HepG2 (cell line): ENCODE data around the gene MYO19. TPM values are rescaled to one million over a fixed set of nuclear protein-coding genes. Genes with fewer than 3 reads are reported as not detected.
A peak's percentile ranks its signal among the peaks of the same experiment; 100 is the strongest.

ENCODE experiments used
- ATAC-seq: fragments of 200-7000 bp; cut with Tn5 transposase; 3 replicates; pipeline ENCODE4 v1.9.1; 2020; ENCODE audit warnings: mild to moderate bottlenecking, moderate library complexity
- BruUV-seq: library from RNA; stranded (reverse); fragments of 400-500 nt; replicated peaks from 2 replicates; lab custom pipeline; 2021; lab: Mats Ljungman, UMichigan
- CTCF ChIA-PET: fragments of 300-600 bp; formaldehyde crosslinking; extraction: SDS; loops from one replicate; lab custom pipeline; 2021; ENCODE audit warnings: low total read pairs, inconsistent platforms, low intra/inter-chr PET ratio; lab: Yijun Ruan, JAX
- POLR2A ChIA-PET: fragments of 350-600 bp; sonication (Branson Sonifier 250); formaldehyde crosslinking; loops from one replicate; lab custom pipeline; 2020; ENCODE audit warnings: antibody characterized with exemption, inconsistent platforms; lab: Yijun Ruan, JAX
- DNase-seq: peaks from one replicate; pipeline ENCODE4 v3.0.0-alpha.2; 2015; ENCODE audit warnings: low spot score
- FAIRE-seq: peaks from 3 replicates; lab custom pipeline; 2011; peaks lifted over from hg19 to GRCh38; lab: Jason Lieb, UNC
- H2AFZ ChIP-seq: one replicate; pipeline ENCODE4 v1.6.1; 2011; ENCODE audit warnings: low read length, inconsistent platforms
- H3K27ac ChIP-seq: fragments of 300-600 bp; 3 replicates; pipeline ENCODE4 v1.8.0; 2011; ENCODE audit warnings: mixed run types, mild to moderate bottlenecking, mixed read lengths, low read length, inconsistent platforms; ENCODE audit not compliant: insufficient read depth; ENCODE audit errors: extremely low read length
- H3K27me3 ChIP-seq, 2 experiments: fragments of 200-600 bp in 1 of 2; 2 replicates in 1 of 2; 3 replicates in 1 of 2; pipeline versions ENCODE4 v1.6.0 to v1.8.0; 2011; ENCODE audit warnings: low read length in 2 of 2, mild to moderate bottlenecking in 2 of 2, moderate library complexity in 2 of 2, inconsistent platforms in 1 of 2; ENCODE audit not compliant: insufficient read depth in 2 of 2, control insufficient read depth in 1 of 2
- H3K36me3 ChIP-seq, 2 experiments: fragments of 200-600 bp in 1 of 2; replicated peaks in 1 of 2; 2 replicates in 1 of 2; 3 replicates in 1 of 2; pipeline versions ENCODE4 v1.5.1 to v1.8.0; 2011; ENCODE audit warnings: low read length in 2 of 2, inconsistent platforms in 1 of 2; ENCODE audit not compliant: insufficient read depth in 2 of 2, control insufficient read depth in 1 of 2
- H3K4me1 ChIP-seq: 2 replicates; pipeline ENCODE4 v1.5.1; 2012; ENCODE audit warnings: low read length, inconsistent platforms; ENCODE audit not compliant: insufficient read depth
- H3K4me2 ChIP-seq: 2 replicates; pipeline ENCODE4 v1.6.0; 2011; ENCODE audit warnings: low read depth, low read length, inconsistent platforms
- H3K4me3 ChIP-seq, 3 experiments: fragments of 200-600 bp in 1 of 3; sonication (generic), shearing (Covaris generic) in 1 of 3; replicated peaks in 1 of 3; 2 replicates each; pipeline ENCODE4 v1.5.1; 2011 to 2016; ENCODE audit warnings: low read length in 3 of 3, inconsistent platforms in 2 of 3, low read depth in 2 of 3, mild to moderate bottlenecking in 2 of 3, control low read depth in 1 of 3, mixed read lengths in 1 of 3; ENCODE audit not compliant: insufficient read depth in 1 of 3
- H3K79me2 ChIP-seq: one replicate; pipeline ENCODE4 v1.6.1; 2011; ENCODE audit warnings: low read length, inconsistent platforms; ENCODE audit not compliant: insufficient read depth
- H3K9ac ChIP-seq: 2 replicates; pipeline ENCODE4 v1.6.0; 2011; ENCODE audit warnings: mild to moderate bottlenecking, low read depth, low read length, inconsistent platforms; ENCODE audit not compliant: insufficient read depth
- H3K9me3 ChIP-seq: 2 replicates; pipeline ENCODE4 v1.5.1; 2012; ENCODE audit warnings: mild to moderate bottlenecking, low read length
- H4K20me1 ChIP-seq: 2 replicates; pipeline ENCODE4 v1.6.0; 2011; ENCODE audit warnings: inconsistent platforms, mild to moderate bottlenecking, low read length, moderate library complexity; ENCODE audit not compliant: insufficient read depth
- ARNTL ChIP-seq: sonication (generic); formaldehyde crosslinking; IDR thresholded peaks from 2 replicates; pipeline ENCODE4 v1.4.0; 2020; ENCODE audit warnings: mild to moderate bottlenecking, missing genetic modification reagents
- HHEX ChIP-seq: IDR thresholded peaks from 2 replicates; pipeline ENCODE4 v1.6.1; 2016; ENCODE audit warnings: control low read depth
- KDM2A ChIP-seq: sonication (generic); formaldehyde crosslinking; IDR thresholded peaks from 2 replicates; pipeline ENCODE4 v1.4.0; 2020; ENCODE audit warnings: low read depth, missing genetic modification reagents, borderline replicate concordance
- MXD1 ChIP-seq: sonication (generic); formaldehyde crosslinking; IDR thresholded peaks from 2 replicates; pipeline ENCODE4 v1.4.0; 2020; ENCODE audit warnings: mild to moderate bottlenecking, missing genetic modification reagents
- NFIC ChIP-seq: IDR thresholded peaks from 2 replicates; pipeline ENCODE4 v1.6.1; 2012; ENCODE audit warnings: mild to moderate bottlenecking, low read length, inconsistent platforms
- NFYB ChIP-seq: sonication (generic); formaldehyde crosslinking; IDR thresholded peaks from 2 replicates; pipeline ENCODE4 v1.4.0; 2020; ENCODE audit warnings: missing genetic modification reagents
- PRDM15 ChIP-seq: sonication (generic); formaldehyde crosslinking; IDR thresholded peaks from 2 replicates; pipeline ENCODE4 v1.4.0; 2020; ENCODE audit warnings: missing genetic modification reagents
- RBAK ChIP-seq: sonication (generic); formaldehyde crosslinking; IDR thresholded peaks from 2 replicates; pipeline ENCODE4 v1.5.1; 2020; ENCODE audit warnings: mild to moderate bottlenecking, missing genetic modification reagents
- RFXAP ChIP-seq: sonication (generic); formaldehyde crosslinking; IDR thresholded peaks from 2 replicates; pipeline ENCODE4 v1.4.0; 2020; ENCODE audit warnings: missing genetic modification reagents, borderline replicate concordance
- RXRA ChIP-seq: sonication (generic); formaldehyde crosslinking; IDR thresholded peaks from 2 replicates; pipeline ENCODE4 v1.5.1; 2020; ENCODE audit warnings: missing genetic modification reagents
- SRSF1 ChIP-seq: fragments of 200-400 bp; formaldehyde crosslinking; optimal IDR thresholded peaks from 2 replicates; pipeline ENCODE3; 2017; ENCODE audit warnings: mild to moderate bottlenecking, low read depth, low read length, moderate library complexity
- TARDBP ChIP-seq: sonication (generic); formaldehyde crosslinking; IDR thresholded peaks from 2 replicates; pipeline ENCODE4 v1.8.0; 2022; ENCODE audit warnings: mild to moderate bottlenecking, missing genetic modification reagents
- ZKSCAN8 ChIP-seq: IDR thresholded peaks from 2 replicates; pipeline ENCODE4 v1.6.1; 2016; ENCODE audit warnings: borderline replicate concordance, missing genetic modification reagents, missing compliant biosample characterization
- ZNF280B ChIP-seq: sonication (generic); formaldehyde crosslinking; IDR thresholded peaks from 2 replicates; pipeline ENCODE4 v1.5.0; 2020; ENCODE audit warnings: missing genetic modification reagents, mild to moderate bottlenecking, borderline replicate concordance
- ZNF329 ChIP-seq: sonication (generic); formaldehyde crosslinking; IDR thresholded peaks from 2 replicates; pipeline ENCODE4 v1.9.0; 2021; ENCODE audit warnings: low read depth, mild to moderate bottlenecking, missing genetic modification reagents
- ZNF414 ChIP-seq: sonication (generic); formaldehyde crosslinking; IDR thresholded peaks from 2 replicates; pipeline ENCODE4 v1.5.0; 2020; ENCODE audit warnings: missing genetic modification reagents
- ZNF563 ChIP-seq: sonication (generic); formaldehyde crosslinking; IDR thresholded peaks from 2 replicates; pipeline ENCODE4 v1.8.0; 2022; ENCODE audit warnings: mild to moderate bottlenecking, moderate library complexity, missing genetic modification reagents
- ZNF816 ChIP-seq: sonication (generic); formaldehyde crosslinking; IDR thresholded peaks from 2 replicates; pipeline ENCODE4 v1.8.0; 2022; ENCODE audit warnings: missing genetic modification reagents, mild to moderate bottlenecking, borderline replicate concordance
- WGBS: methylation state at CpG from one replicate; pipeline ENCODE4 v1.1.6; 2017; ENCODE audit warnings: low lambda C conversion rate; 5-methylcytosine and 5-hydroxymethylcytosine counted together
- in situ Hi-C: cut with HindIII; loops from 2 replicates; pipeline ENCODE4 v1.10.0; 2017; ENCODE audit warnings: low pct_unique_long_range_greater_than_20kb; ENCODE audit not compliant: extremely low pct_ligation_motif_present
- intact Hi-C: fragments of 100-400 bp; cut with micrococcal nuclease; formaldehyde crosslinking; loops from one replicate; pipeline ENCODE4 v1.10.0; 2022; ENCODE audit not compliant: unreplicated experiment
- polyA plus RNA-seq, 8 experiments: library from polyadenylated mRNA; depleted of rRNA in 3 of 8; stranded (reverse) in 7 of 8; unstranded in 1 of 8; fragments of >200 nt; fragmentation: Illumina TruSeq in 4 of 8; extraction: Trizol in 4 of 8; gene quantifications; 2 replicates each; pipeline versions ENCODE4 v1.2.1 to v1.2.3, GENCODE V29; 2011 to 2016; ENCODE audit warnings: low read depth in 4 of 8, missing spikeins in 1 of 8, mixed read lengths in 1 of 8; ENCODE audit not compliant: insufficient read depth in 1 of 8
- total RNA-seq, 5 experiments: library from RNA; depleted of rRNA; stranded (reverse); fragments of >200 nt; fragmentation: Illumina TruSeq; extraction: Trizol; gene quantifications; 2 replicates each; pipeline ENCODE4 v1.2.3, GENCODE V29; 2016; ENCODE audit warnings: low read depth in 1 of 5

MYO19 gene
- total and polyA plus RNA-seq, 2 of the 13 experiments (the other 11 are each of a cell fraction or from before 2014, with no cell fraction given), result 75.7 to 82.3 TPM

GRCh38 chr17:36544044-36544306 is 9.3 kb upstream of the MYO19 start (continued):
- TF ChIP-seq KDM2A (CRISPR knock-in tag), result peak; percentile 17; the same call in 1 of the 2 replicates
- TF ChIP-seq ZNF816 (CRISPR knock-in tag), result 0 out of 2 replicates have a peak, but pooled peaks have one; percentile 57
- TF ChIP-seq PRDM15 (CRISPR knock-in tag), result peak; percentile 20; the same call in 1 of the 2 replicates
- no peak for TF ChIP-seq RFXAP
- TF ChIP-seq MXD1 (CRISPR knock-in tag), result no peak
- TF ChIP-seq, all 625 proteins: peak for 11

- Histone ChIP-seq H3K4me3 (no peak overlapping the region), H3K4me1 (peaks cover 21% of the 10 kb centered on the region), H3K36me3 (no peaks in the 10 kb centered on the region; a peak in 1 of 5 replicates), H3K79me2 (peaks cover 31% of the 10 kb centered on the region), H3K9ac (peak overlapping the region; percentile 100; the same call in 1 of the 2 replicates), H3K9me3 (no peaks in the 10 kb centered on the region), H3K4me2 (peak overlapping the region; percentile 95), H3K27ac (no peak overlapping the region), H3K27me3 (peaks cover 0 to 5% of the 10 kb centered on the region in 2 experiments; a peak in 1 of 5 replicates), H4K20me1 (peaks cover 21% of the 10 kb centered on the region), H2AFZ (no peak overlapping the region)
- FAIRE-seq, result no peak
- 98% methylated on average over 15 of the region's 15 CpGs for WGBS
- no peak for ATAC-seq
- BruUV-seq, result no TSS peak
- no peak for DNase-seq
- in situ Hi-C loops (no loop called here), intact Hi-C loops (loop anchor here (5.0 kb wide), 1 partner anchor 55 kb away; the partner anchor contains the start of gene ZNHIT3)
- POLR2A ChIA-PET, result no interaction called here
- CTCF ChIA-PET, result no interaction called here
- no peak for TF ChIP-seq ARNTL (CRISPR knock-in tag)
- TF ChIP-seq ZNF414 (CRISPR knock-in tag), result no peak
- TF ChIP-seq ZNF329, result no peak
- no peak for TF ChIP-seq ZNF280B (CRISPR knock-in tag)
- no peak for TF ChIP-seq NFIC
- TF ChIP-seq TARDBP (CRISPR knock-in tag), result no peak
- no peak for TF ChIP-seq HHEX (CRISPR knock-in tag)
- TF ChIP-seq RBAK (CRISPR knock-in tag), result no peak
- no peak for TF ChIP-seq ZKSCAN8 (CRISPR knock-in tag)
- TF ChIP-seq RXRA (CRISPR knock-in tag), result no peak
- no peak for TF ChIP-seq NFYB (CRISPR knock-in tag)
- no peak for TF ChIP-seq SRSF1
- TF ChIP-seq ZNF563, result no peak
Observed at GRCh38 chr17:36542755-36543154, 8.1 kb upstream of the MYO19 start.
